A204.1 (cell line): ENCODE measurements around the gene RTN4R.
"Not testable (repeated sequence)": the region's sequence is repeated elsewhere in the genome, so short reads cannot be mapped to it uniquely, and the experiment has no call there.

ENCODE experiments used
- FAIRE-seq: peaks from 2 replicates; lab custom pipeline; 2012; peaks lifted over from hg19 to GRCh38; lab: Jason Lieb, UNC

Gene RTN4R

DNA sequence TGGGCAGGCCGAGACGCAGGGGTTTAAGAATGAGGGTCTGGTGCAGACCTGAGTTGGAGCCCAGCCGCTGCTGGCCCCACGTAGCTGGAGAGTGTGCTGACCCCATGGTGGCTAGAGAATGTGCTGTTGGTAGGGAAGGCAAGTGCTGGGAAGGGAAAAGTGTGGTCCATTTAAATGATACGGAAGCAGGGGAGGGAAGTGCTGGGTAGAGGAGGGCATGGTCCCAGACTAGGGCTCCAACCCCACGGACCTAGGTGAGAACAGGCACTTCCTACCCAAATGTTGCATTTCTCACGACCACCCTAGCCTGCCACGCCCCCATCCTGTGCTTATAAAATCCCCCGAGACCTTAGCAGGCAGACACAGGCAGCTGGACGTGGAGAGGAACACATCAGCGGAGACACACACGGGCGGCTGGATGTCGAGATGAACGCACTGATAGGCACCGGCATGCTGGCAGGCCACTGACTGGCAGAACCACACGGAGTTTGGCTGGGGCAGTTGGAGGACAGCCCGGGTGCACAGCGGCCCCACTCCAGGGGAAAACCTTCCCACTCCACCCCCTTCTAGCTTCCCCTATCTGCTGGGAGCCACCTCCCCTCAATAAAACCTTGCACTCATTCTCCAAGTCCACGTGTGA is 18.8 kb upstream of the RTN4R start:
- FAIRE-seq = not testable (repeated sequence)

DNA sequence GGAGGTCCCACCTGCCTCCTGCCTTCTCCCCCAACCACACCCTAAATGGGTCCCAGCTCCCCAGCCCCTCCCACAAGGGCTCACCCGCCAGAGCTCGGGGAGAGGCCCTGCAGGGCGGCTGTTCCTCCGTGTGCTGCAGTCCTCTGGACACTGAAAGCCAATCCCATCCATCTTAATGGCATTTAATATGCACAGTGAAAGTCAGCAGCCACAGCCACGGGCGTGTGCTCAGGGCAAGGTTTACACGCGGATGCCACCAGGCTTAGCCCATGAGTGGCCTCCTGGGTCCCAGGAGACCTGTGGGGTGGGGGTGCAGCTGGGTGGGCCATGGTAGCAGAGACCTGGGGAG is 18.2 kb upstream of the RTN4R start:
- not testable (repeated sequence) for FAIRE-seq

DNA sequence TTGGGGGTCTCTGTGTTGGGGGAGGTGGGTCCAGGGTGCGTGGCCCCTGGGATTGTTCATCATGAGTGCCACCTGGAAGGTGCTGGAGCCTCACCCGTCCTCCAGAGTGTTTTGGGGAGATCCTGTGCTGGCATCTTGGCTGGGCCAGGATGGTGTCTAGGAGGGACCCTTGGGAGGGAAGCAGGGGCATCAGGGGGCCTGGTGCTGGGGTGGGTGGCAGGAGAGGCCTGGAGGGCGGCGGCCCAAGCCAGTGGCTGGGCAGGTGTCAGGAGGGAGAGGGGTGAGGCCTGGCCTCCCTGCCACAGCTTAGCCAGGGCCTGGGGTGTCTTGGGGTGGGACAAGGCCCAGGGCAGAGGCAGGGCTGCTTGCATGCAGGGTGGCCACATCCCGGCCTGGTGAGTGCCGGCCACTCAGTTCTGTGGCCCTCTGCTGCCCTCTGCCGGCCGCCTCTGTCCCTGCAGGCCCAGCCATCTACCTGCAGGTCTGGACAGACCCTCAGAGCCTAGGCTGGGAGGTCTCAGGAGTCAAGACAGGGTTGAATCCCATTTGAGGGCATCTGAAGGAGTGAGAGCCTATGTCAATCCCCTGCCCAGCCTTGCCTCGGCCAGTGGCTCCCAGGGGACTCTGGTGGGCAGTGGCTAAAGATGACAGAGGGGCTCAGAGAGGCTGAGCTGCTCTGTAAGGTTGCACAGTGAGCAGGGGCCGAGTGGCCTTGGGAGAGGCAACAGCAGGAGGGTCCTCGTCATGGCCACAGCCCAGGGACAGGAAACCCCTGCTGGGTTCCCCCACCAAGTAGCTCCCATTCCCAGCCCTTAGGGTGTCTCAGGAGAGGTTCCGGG is 17.6 kb upstream of the RTN4R start:
- not testable (repeated sequence) for FAIRE-seq

DNA sequence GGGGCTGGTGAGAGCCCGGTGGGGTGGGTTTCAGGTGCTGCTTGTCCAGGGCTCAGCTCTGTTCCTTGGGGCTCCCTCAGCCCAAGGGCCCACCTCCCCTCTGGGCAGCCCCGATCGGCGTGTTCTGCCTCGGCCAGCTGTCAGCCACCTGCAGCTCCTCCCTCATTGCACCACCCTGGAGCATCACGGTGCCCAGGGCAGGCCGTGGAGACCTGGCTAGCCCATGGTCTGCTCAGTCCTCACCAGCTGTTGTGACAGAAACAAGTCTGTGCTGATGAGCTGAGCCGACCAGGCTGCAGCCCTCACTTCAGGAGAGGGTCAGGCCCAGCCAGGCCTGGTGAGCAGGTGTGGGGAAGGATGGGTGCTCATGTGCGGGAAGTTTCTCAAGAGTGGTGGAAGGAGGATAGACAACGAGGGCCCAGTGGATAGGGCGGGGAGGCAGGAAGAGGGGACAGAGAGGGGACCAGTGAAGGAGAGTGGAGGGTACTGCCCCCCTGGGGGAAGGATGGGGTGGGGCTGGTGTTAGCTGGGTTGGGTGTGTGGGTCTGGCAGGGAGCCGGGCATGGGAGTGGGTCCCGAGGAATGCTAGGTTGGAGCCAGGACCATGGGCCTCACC is 16.5 kb upstream of the RTN4R start:
- no peak for FAIRE-seq

- no peak for FAIRE-seq
Observed at GRCh38 chr22:20283674-20284066, 15.6 kb upstream of the RTN4R start.

- FAIRE-seq = no peak
Observed at GRCh38 chr22:20282901-20283673, 15.0 kb upstream of the RTN4R start.

DNA sequence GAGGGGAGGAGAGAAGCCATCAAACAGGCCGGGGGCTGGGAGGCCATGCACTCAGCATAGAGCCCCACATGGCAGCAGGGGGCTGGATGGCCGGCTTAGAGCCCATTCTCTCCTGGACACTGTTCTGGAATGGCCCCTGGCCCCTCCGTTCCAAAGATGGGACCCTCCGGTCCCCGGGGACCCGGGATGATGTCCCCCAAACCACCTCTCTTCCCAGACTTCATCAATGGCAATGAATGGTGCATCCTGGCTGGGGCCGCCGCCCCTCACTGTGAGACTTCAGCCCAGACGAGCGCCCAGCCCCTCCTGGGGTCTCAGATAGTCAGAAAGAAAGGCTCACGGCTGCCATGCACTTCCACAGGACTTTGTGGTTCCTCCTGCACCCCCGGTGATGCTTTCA is 13.8 kb upstream of the RTN4R start:
- FAIRE-seq = no peak

GRCh38 chr22:20281473-20281872 is 13.4 kb upstream of the RTN4R start:
- not testable (repeated sequence) for FAIRE-seq

- no peak for FAIRE-seq
Observed at GRCh38 chr22:20280866-20281265, 12.7 kb upstream of the RTN4R start.

GRCh38 chr22:20280163-20280562 is 12.0 kb upstream of the RTN4R start:
- FAIRE-seq = not testable (repeated sequence)

DNA sequence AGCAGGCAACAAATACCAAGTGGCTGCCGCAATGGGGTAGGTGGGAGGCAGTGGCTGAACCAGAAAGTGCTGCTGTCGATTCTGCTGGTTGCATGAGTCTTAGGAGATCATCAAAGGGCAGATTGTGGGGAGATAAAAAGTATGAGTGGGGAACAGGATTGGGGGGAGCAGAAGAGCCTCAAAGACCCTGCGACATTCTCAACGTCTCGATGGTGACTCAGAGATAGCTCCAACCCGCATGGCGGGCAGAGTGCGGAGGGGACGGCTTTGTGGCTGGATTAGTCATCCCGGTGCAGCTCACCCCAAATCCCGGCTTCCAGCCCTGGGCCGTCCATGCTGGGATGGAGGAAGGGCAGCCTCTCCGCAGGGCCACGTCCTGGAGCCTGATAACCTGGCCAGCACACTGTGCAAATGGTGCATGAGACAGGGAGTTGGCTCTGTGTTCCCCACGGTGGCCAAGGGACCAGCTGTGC is 11.6 kb upstream of the RTN4R start:
- FAIRE-seq = no peak

DNA sequence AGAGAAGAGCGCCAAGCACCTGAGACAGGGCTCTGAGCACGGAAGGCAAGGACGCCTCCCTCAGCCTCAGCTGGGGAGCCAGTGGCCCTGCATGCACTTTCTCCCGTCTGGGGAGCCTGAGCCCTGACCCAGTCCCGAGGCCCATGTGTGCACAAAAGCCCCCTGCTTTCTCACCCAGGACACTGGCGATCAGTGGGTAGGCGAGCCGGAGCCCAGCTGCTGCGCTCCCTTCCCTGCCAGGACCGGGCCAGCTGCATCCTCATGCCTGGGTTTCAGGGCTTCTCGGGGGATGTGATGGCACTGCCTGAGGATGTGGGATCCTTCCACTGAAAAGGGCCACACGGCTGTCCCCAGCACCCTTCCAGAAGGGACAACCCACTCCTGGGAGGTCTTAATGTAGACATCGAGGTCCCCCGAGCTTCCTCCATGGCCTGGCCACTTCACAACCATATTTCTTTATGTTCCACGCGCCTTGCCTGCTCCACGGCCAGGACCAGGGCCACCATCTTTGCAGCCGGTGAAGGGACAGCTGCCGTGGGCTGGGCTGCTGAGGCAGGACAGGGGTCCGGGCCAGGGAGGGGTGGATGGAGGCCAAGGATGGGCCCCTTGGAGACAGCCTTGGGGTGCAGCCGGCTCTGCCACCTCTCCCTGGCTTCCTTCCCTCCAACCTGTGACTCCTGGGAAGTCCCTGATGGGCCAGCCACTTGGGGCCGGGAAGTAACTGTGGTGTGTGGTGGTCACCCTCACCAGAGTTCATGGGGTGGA is 10.8 kb upstream of the RTN4R start:
- FAIRE-seq = not testable (repeated sequence)

DNA sequence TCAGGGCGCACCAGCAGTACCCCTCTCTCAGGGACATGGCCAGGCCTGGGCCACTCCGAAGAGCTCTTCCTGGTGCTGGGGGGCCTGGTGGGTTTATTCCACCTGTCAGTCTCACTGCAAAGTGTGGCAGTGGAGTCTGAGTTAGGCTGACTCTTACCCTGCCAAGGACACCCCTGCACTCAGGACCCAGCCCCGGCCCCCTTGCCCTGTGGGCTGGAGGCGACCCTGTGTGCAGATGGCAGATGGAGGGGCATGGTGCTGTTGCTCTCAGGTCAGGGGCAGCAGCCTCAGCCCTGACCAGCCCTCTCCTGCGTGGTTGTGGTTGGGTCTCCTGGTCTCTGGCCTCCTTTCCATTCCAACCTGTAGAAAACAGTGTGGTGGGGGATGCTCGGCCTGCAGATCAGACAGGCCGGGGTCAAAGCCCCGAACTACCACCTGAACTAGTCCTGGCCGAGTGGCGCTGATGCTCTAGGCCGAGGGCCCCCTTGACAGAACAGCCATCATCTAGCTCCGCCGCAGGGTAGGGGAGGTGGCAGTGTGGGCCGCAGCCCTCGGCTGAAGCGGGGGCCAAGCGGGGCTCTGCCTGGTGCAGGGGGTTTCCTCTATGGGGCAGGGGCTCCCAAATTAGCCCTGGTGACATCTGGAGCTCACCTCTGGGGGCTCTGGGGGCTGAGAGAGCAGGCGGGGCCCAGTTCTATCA is 10.0 kb upstream of the RTN4R start:
- FAIRE-seq = not testable (repeated sequence)

DNA sequence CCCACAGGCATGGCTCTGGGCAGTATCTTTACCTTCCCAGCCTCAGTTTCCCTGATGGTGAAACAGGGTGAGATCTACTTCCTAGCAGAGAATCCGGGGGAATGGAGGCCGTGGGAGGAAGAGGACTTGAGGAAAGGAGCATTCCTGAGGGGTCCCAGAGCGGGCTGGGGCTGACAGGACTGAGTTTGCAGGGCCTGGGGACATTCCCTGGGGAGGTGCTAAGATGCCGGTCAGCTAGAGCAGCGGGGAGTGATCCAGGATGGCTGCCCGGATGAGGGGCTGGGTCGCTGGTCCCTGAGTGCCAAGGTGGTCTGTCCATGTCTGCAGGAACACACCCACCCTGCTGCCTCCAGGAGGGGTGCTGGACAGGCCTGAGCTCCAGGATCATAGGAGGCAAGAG is 8.3 kb upstream of the RTN4R start:
- FAIRE-seq = no peak

DNA sequence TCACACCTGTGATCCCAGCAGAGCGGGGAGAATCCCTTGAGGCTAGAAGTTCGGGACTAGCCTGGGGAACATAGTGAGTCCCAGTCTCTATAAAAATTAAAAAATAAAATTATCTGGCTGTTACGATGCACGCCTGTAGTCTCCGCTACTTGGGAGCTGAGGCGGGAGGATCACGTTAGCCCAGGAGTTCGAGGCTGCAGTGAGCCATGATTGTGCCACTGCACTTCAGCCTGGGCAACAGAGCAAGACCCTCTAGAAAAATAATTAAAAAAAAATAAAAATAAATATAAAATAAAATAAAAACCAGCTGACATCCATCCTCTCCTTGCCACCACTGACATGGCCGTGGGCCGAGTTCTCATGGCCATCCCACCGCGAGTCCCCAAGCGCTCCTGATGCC is 7.7 kb upstream of the RTN4R start:
- no peak for FAIRE-seq

GRCh38 chr22:20275325-20275724 is 7.2 kb upstream of the RTN4R start:
- not testable (repeated sequence) for FAIRE-seq

GRCh38 chr22:20274374-20274773 is 6.3 kb upstream of the RTN4R start:
- FAIRE-seq = not testable (repeated sequence)

GRCh38 chr22:20273758-20274181 is 5.7 kb upstream of the RTN4R start:
- FAIRE-seq = no peak

DNA sequence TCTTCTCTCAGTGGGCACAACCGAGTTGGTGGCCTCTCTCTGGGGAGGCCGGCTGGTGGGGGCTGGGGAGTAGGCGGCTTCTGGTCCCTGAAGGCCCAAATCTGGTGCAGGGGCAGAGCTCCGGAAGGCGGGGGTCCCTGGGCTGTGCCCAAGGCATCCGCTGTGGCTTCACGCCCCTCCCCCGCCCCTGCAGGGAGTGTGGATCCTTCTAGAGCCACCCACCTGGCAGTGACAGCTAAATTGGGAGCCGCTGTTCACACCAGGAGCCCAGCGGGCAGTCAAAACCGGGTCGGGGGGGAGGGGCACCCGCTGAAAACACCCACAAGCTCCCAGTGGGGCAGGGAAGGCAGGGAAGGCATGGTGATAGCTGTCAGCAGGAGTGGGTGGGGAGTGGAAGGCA is 4.6 kb upstream of the RTN4R start:
- FAIRE-seq = no peak

DNA sequence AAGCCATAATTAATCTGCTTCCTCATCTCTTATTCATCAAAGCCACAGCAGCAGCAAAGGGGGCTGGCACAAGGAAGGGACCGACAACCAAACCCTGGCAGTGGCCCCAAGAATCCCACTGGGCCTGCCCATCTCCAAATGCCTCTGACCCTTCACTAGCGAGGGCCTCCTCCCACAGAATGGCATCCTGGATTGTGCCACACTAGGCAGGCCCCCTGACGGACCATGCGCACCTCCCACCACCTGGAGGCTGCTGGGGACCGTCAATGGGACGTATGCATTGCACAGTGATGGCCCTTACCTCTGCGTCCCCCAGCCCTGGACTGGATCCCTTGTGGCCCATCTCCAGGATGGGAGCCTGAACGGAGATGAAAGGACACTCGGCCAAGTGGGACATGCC is 4.1 kb upstream of the RTN4R start:
- FAIRE-seq = no peak
